GM12872 (cell line): ENCODE measurements around the gene MAGEB1.

Experiments used
- TF ChIP-seq, protein P1 (sequence below): IDR thresholded peaks from 3 replicates; pipeline ENCODE4 v1.5.1; 2011; ENCODE audit warnings: low read depth, mild to moderate bottlenecking, low read length, moderate library complexity; ENCODE audit not compliant: insufficient read depth

Gene MAGEB1

GRCh38 chrX:30228526-30228925, 18.4 kb upstream of the MAGEB1 start:
- TF ChIP-seq, protein P1, sequence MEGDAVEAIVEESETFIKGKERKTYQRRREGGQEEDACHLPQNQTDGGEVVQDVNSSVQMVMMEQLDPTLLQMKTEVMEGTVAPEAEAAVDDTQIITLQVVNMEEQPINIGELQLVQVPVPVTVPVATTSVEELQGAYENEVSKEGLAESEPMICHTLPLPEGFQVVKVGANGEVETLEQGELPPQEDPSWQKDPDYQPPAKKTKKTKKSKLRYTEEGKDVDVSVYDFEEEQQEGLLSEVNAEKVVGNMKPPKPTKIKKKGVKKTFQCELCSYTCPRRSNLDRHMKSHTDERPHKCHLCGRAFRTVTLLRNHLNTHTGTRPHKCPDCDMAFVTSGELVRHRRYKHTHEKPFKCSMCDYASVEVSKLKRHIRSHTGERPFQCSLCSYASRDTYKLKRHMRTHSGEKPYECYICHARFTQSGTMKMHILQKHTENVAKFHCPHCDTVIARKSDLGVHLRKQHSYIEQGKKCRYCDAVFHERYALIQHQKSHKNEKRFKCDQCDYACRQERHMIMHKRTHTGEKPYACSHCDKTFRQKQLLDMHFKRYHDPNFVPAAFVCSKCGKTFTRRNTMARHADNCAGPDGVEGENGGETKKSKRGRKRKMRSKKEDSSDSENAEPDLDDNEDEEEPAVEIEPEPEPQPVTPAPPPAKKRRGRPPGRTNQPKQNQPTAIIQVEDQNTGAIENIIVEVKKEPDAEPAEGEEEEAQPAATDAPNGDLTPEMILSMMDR = no peak

GRCh38 chrX:30230395-30230794, 16.6 kb upstream of the MAGEB1 start, which contains the start of gene MAGEB3:
Gene MAGEB3 (plus strand): TSS chrX:30230657. CDS start chrX:30235925, 5,268 bp downstream.
- TF ChIP-seq, protein P1 = no peak

DNA sequence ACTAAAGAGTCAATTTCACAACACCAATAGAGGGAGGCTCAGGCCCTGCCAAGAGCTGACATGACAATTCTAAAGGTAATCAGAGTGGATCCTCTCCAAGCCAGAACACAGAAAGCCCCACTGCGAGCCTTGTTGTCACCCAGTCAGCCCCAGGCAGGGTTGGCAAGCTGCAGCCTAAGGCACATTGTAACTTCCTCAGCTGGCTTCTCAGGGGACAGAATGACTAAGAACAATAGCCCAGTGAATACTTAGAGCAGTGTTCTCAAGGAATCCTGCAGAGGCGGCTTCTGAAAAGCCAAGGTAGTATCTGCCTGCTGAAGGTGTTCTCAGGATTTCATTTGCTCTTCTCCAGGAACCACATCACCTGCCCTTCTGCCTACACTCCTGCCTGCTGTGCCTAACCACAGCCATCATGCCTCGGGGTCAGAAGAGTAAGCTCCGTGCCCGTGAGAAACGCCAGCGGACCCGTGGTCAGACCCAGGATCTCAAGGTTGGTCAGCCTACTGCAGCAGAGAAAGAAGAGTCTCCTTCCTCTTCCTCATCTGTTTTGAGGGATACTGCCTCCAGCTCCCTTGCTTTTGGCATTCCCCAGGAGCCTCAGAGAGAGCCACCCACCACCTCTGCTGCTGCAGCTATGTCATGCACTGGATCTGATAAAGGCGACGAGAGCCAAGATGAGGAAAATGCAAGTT, 5.1 kb upstream of the MAGEB1 start, which contains the start of gene MAGEB4:
Gene MAGEB4, plus strand, starts transcription at position 277 of the 692 bp plus-strand sequence. Its CDS starts 136 bp downstream, at position 413.
- TF ChIP-seq, protein P1 = no peak

- TF ChIP-seq, protein P1 = no peak
Measured at GRCh38 chrX:30248854-30249253, 1.9 kb downstream of the MAGEB1 start.

- TF ChIP-seq, protein P1 = no peak
Measured at GRCh38 chrX:30253257-30253656, 6.3 kb downstream of the MAGEB1 start.

DNA sequence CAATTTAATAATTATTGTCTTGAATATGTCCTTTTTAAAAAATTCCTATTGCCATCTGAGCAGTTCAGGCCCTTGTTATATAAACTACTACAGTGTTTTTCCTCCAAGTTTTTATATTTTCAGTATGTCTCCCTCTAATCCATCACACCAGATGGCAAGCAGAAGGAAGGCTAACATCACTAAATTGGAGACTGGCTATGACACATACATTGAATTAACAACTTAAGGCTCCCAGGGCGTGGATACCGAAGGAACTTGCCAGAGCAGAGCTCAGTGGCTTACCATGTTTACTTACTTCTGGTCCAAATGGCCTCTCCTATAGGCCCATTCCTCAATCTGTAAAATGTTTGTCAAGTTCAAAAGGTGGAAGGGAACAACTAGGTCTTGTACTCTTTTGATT, 13.0 kb downstream of the MAGEB1 start:
- TF ChIP-seq, protein P1 = no peak

- TF ChIP-seq, protein P1 = no peak
Measured at GRCh38 chrX:30261012-30261411, 14.1 kb downstream of the MAGEB1 start.

DNA sequence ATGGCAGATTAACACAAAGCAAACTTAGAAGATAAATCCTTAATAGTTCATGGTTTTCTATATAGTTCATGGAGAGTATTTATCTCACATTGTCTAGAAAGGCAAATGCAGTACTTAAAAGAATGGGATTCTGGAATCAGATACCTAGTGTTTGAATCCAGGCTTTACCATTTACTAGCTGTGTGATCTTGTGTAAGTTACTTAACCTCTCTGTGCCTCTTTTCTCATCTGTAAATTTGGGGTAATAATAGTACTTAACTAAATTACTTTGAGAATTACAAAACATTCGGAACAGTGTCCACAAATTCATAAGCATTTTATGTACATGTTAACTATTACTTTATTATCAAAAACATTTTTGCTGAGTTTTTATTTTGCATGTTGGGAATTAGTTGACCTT, 15.8 kb downstream of the MAGEB1 start:
- TF ChIP-seq, protein P1 = no peak
